Heart left ventricle (tissue), 13 donors: ENCODE measurements around the gene USP25.

Source experiments
- POLR2A ChIP-seq, 2 donors: fragments of 450-650 bp; IDR thresholded peaks; one replicate each; pipeline ENCODE4 v1.6.1; 2017; ENCODE audit warnings: antibody characterized with exemption in 2 of 2, mild to moderate bottlenecking in 2 of 2, moderate library complexity in 2 of 2
- TF ChIP-seq, protein P1 (sequence below), 12 donors: fragments of 200-600 bp; sonication (generic) in 4 of 12; IDR thresholded peaks; one replicate each; pipeline versions ENCODE4 v1.5.0 to v1.8.0; 2018 to 2022; ENCODE audit warnings: antibody characterized with exemption in 12 of 12, mild to moderate bottlenecking in 5 of 12
- donor health status: ischemic (EF 13 %, LVEDD 7.1; RV severe dilation, severe dysfunction).
- donor health status: DM: no; HTN: yes; CAD: no.
- donor health status: DM: no; HTN: no; CAD: no.
- donor health status: ischemic (EF 25% LVEDD 6.9; RV normal size, moderate dysfunction).
- donor health status: ischemic (EF 25% LVEDD 5.7; RV mildly dilated, moderate dysfunction).
- donor health status: ischemic (EF 35%, LVEDD 5.7; RV mildly dilated, moderate dysfunction).
- donor health status: nonischemic (EF 11% LVEDD 7.7; RV severe dilation, severe dysfunction).
- donor health status: DM: yes; HTN: yes; CAD: no.
- donor health status: PGD.
- donor health status: ischemic (EF 29% LVEDD 5.4; RV normal size, mild dysfunction).
- donor health status: nonischemic (EF 23%, LVEDD 6.1; RV moderate dilation, normal function).

DNA sequence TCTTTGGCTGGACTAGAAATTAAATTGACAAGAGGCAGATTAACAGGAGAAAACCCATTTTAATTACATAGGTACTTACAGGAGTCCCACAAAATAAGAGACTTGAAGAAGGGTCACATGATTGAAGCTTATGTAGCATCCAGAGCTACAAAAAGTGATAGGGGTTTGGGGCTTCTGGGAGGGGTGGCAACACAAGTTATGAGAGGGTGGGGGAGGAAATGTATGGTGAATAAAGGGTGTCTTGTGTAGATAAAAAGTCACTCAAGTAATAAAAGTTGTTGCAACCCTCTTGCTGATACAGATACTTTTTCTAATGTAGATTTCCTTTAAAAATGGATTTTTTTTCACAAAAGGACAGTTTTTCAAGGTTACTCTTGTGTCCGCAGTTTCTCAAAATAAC lies 24.0 kb downstream of the USP25 start:
- TF ChIP-seq, protein P1, sequence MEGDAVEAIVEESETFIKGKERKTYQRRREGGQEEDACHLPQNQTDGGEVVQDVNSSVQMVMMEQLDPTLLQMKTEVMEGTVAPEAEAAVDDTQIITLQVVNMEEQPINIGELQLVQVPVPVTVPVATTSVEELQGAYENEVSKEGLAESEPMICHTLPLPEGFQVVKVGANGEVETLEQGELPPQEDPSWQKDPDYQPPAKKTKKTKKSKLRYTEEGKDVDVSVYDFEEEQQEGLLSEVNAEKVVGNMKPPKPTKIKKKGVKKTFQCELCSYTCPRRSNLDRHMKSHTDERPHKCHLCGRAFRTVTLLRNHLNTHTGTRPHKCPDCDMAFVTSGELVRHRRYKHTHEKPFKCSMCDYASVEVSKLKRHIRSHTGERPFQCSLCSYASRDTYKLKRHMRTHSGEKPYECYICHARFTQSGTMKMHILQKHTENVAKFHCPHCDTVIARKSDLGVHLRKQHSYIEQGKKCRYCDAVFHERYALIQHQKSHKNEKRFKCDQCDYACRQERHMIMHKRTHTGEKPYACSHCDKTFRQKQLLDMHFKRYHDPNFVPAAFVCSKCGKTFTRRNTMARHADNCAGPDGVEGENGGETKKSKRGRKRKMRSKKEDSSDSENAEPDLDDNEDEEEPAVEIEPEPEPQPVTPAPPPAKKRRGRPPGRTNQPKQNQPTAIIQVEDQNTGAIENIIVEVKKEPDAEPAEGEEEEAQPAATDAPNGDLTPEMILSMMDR (IDR thresholded peaks at IDR 0.05) = no peak
- TF ChIP-seq POLR2A (IDR thresholded peaks at IDR 0.05) = no peak
